Ureter (tissue), 1 donor: ENCODE results near the gene DNAJC11. TPM values are rescaled to one million over a fixed set of nuclear protein-coding genes. Genes with fewer than 3 reads are reported as not detected.
"Not testable (repeated sequence)": the region's sequence is repeated elsewhere in the genome, so short reads cannot be mapped to it uniquely, and the experiment has no call there.

Experiments used
- DNase-seq: peaks from one replicate; pipeline ENCODE4 v3.0.0-alpha.2; 2020; ENCODE audit warnings: low spot score
- total RNA-seq: library from RNA; stranded (reverse); gene quantifications from one replicate; pipeline ENCODE4 v1.2.4, GENCODE V29; 2023
- donor health status: DM: yes; HTN: yes; CAD: no.

Gene DNAJC11
- total RNA-seq, 1 donor from 2014 or later = 65.3 TPM

DNA sequence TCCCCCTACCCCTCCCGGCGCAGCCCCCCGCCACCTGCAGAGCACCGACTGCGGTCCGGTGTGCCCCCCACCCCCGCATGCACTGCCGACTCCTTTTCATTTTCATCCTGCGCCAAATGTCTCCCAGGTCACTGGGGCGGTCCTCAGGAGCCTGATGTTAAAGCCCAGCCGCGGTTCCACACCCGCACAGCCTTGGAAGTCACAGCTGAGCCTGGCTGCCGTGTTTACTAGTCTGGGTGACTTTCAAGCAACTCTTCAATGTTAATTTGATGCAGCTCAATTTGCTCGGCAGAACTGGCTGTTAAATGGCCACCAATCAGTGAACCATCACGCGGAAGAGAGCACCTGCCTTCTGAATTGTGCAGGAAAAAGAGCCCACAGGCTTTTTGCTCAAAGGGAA, 49.7 kb downstream of the DNAJC11 start:
- DNase-seq = no peak

GRCh38 chr1:6648556-6648955, 53.1 kb downstream of the DNAJC11 start:
- DNase-seq = no peak

- no peak for DNase-seq
Measured at GRCh38 chr1:6646499-6647148, 55.0 kb downstream of the DNAJC11 start.

DNA sequence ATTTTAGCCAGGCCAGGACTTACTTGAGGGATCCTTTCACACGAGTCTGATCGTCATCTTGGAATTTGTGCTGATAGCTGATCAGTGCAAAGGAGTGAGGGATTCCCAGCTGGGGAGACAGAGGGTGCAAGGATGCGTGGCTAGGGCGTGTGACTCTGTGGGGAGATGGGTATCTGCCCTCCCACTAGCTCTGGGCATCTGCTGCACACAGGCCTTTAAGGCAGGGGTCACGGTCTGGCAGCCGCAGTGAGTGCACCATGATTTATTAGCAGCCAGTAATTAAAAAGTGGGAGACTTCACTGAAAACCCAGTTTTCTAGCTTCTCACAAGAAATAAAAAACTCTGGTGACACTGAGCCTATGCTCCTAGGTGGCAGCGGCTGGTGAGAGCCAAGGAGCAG, 56.6 kb downstream of the DNAJC11 start:
- no peak for DNase-seq

DNA sequence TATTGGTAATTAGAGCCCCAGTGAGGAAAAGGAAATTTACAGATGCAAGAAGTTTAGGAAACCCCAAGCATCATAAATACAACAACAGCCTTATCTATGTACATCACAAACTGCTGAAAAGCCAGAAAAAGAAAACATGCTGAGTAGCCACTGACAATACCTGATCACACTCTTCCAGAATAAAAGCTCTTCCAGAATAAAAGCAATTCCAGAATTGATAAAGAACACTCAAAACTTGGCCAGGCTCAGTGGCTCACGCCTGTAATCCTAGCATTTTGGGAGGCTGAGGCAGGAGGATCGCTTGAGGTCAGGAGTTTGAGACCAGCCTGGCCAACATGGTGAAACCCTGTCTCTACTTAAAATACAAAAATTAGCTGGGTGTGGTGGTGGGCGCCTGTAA, 60.7 kb downstream of the DNAJC11 start:
- not testable (repeated sequence) for DNase-seq

DNA sequence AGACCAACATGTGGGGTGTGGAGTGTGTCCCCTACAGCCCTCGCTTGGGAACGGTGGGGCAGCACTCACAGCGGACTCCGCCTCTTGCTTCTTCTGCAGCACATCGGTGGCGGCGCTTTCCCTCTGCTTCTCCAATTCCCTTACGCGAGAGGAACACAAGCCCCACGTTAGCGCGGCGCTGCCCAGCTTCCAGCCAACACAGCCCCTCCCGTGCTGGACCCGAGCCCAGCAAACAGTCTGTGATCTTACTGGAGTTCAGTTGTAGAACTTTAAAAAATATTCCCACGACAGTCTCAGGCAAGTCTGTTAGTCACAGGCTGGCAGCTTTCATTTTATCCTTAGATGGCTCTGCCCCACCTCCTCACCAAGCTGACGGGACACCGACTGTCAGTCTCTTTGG, 63.4 kb downstream of the DNAJC11 start:
- DNase-seq = peak; percentile 58

- no peak for DNase-seq
Measured at GRCh38 chr1:6637770-6638169, 63.8 kb downstream of the DNAJC11 start.

GRCh38 chr1:6636778-6637177, 64.8 kb downstream of the DNAJC11 start:
- not testable (repeated sequence) for DNase-seq

GRCh38 chr1:6635910-6636760, 65.5 kb downstream of the DNAJC11 start:
- DNase-seq = no peak

DNA sequence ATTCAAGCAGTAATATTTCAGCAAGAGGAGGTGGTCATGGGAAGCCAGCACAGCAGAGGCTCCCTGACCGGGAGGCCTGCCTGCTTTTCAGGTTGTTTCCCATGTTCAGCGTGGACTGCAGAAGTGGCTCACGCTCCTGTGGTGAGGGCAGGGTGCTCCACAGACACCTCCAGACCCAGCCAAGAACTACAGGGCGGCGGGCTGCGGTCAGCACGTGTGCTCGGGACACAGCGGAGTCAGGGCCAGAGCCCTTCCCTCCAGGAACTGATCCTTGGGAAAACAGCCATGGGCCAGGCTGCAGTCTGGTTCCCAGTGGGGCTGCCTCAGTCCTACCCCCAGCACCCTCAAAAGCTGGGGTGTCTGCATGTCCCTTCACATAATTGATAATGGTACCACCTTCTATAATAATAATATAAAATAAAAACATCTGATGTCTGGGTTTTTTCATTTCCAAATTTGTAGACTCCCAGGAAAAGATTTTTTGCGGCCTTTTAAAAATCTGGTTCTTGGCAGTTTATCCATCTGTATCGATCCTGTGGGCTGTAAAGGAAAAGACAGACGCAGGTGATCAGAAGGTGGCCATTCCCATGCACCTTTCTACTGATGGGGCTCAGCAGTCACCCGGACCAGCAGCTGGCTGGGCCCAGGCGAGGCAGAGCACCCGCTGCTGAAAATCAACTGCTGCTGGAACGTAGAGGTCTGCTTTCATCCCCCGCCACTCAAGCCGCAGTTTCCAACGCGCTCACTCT, 66.3 kb downstream of the DNAJC11 start:
- no peak for DNase-seq

GRCh38 chr1:6634371-6635052, 67.1 kb downstream of the DNAJC11 start:
- DNase-seq = peak; percentile 69

DNA sequence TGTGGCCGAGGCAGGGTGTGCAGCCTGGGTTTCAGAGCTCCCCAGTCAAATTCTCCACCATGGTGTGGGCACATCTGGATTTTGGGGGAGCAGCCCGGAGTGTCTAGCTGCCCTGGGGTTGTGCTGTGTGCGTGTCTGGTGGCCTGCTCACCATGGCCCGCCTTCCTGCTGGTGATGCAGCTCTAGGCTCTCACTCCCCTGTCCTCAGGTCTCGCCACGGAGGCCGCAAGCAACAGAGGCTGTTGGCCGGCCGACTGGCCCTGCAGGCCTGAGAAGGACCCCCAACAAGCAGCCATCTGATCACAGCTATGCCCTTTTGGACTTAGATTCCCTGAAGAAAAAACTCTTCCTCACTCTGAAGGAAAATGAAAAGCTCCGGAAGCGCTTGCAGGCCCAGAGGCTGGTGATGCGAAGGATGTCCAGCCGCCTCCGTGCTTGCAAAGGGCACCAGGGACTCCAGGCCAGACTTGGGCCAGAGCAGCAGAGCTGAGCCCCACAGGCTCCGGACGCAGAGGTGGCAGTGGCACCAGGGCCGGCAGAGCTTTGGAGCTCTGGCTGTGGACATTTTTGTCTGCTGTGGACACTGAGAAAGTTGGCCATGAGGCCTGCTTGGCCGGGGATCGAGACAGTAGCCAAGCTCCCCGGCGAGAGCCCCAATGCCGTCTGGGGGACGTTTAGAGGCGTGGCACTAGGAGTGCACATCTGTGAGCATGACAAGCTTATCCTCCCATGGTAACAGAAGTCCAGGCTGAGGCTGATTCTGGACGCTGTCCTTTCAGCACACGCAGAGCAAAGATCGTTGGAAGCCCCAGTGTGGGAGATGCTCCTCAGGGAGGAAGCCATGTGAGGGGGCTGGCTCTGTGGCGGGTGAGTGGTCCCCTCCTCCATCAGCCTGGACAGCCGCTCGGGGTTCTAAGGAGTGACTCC, 68.8 kb downstream of the DNAJC11 start:
- no peak for DNase-seq

DNA sequence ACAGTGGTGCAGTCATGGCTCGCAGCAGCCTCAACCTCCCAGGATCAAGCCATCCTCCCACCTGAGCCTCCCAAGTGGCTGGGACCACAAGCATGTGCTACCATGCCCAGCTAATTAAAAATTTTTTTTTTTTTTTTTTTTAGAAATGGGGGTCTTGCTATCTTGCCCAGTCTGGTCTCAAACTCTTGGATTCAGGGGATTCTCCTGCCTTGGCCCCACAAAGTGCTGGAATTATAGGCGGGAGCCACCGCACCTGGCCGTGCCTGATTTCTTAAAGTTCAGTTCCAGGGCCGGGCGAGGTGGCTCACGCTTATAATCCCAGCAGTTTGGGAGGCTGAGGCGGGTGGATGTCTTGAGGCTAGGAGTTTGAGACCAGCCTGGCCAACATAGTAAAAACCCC, 70.6 kb downstream of the DNAJC11 start:
- DNase-seq = no peak

- no peak for DNase-seq
Measured at GRCh38 chr1:6630027-6630426, 71.6 kb downstream of the DNAJC11 start.

- no peak for DNase-seq
Measured at GRCh38 chr1:6628971-6629479, 72.6 kb downstream of the DNAJC11 start.

- DNase-seq = no peak
Measured at GRCh38 chr1:6627841-6628545, 73.6 kb downstream of the DNAJC11 start.

- no peak for DNase-seq
Measured at GRCh38 chr1:6627031-6627430, 74.6 kb downstream of the DNAJC11 start.

GRCh38 chr1:6625584-6626149, 75.9 kb downstream of the DNAJC11 start:
- no peak for DNase-seq

- peak; percentile 89 for DNase-seq
Measured at GRCh38 chr1:6624710-6625583, 76.7 kb downstream of the DNAJC11 start, which contains the start of gene THAP3. Gene THAP3 (plus strand): TSS chr1:6624868. CDS start chr1:6625219, 351 bp downstream.
